Gastrocnemius medialis (tissue), 4 donors: ENCODE data around the gene ADGRV1.

Source experiments
- CTCF ChIP-seq, 5 experiments: fragments of 450-650 bp in 3 of 5; fragments of 200-600 bp in 2 of 5; sonication (generic) in 2 of 5; IDR thresholded peaks in 4 of 5; conservative IDR thresholded peaks in 1 of 5; 1 replicate in 4 of 5; 2 replicates in 1 of 5; pipeline ENCODE4 v1.5.1; 2016 to 2019; ENCODE audit warnings: antibody characterized with exemption in 5 of 5, mild to moderate bottlenecking in 3 of 5, moderate library complexity in 3 of 5
- POLR2A ChIP-seq, 2 donors: fragments of 450-650 bp; IDR thresholded peaks; one replicate each; pipeline ENCODE4 v1.6.1; 2017; ENCODE audit warnings: antibody characterized with exemption in 2 of 2, mild to moderate bottlenecking in 2 of 2, moderate library complexity in 2 of 2

DNA sequence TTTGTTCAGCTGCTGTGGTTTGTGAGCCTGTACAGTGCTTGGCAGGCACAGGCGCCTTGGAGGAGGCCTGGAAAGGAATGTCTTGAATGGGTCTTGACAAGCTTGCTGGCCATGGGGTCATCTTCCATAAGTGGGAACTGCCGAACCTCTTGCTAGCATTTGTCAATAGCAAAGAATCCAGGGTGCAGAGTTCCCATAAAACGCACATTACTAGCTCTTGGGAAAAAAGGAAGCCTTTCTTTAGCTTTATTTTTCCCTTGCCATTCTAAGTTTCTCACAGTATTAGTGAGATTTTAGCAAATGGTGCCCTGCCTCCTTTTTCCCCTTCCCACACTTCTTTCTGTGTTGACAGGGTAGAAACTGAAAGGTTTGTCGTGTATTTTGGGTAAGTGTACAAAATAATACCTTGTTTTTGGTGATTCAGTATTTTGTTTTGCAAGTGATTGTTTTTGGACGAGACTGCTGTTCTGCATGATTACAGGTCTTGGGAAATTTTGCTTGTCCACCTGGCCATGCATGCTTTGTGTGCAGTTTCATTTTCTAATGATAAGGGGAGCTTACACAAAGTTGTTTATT is 82.0 kb downstream of the ADGRV1 start:
- no peak for TF ChIP-seq CTCF (IDR thresholded peaks at IDR 0.05 in 4 of 5, conservative IDR thresholded peaks at IDR 0.05 in 1 of 5)
- TF ChIP-seq POLR2A (IDR thresholded peaks at IDR 0.05) = no peak
